Gastrocnemius medialis (tissue), 4 donors: Measurements from ENCODE around the gene ADGRD2. TPM values are rescaled to one million over a fixed set of nuclear protein-coding genes. Genes with fewer than 3 reads are reported as not detected.

ENCODE experiments used
- ATAC-seq, 2 donors: fragments of 150-250 bp; one replicate each; pipeline ENCODE4 v1.9.1; 2016
- DNase-seq, 2 donors: peaks; one replicate each; pipeline ENCODE4 v3.0.0-alpha.2; 2019
- H3K27ac ChIP-seq, 4 donors: fragments of 200-600 bp; sonication (generic); 1 replicate in 1 of 4; 2 replicates in 3 of 4; pipeline ENCODE4 v1.5.1; 2016 to 2018; ENCODE audit warnings: mild to moderate bottlenecking in 2 of 4, moderate library complexity in 1 of 4
- H3K27me3 ChIP-seq, 3 donors: fragments of 200-600 bp; sonication (generic) in 2 of 3; 1 replicate in 1 of 3; 2 replicates in 2 of 3; pipeline versions ENCODE4 v1.5.1 to v1.6.0; 2016 to 2019; ENCODE audit warnings: mild to moderate bottlenecking in 1 of 3, moderate library complexity in 1 of 3
- H3K36me3 ChIP-seq, 2 donors: fragments of 200-600 bp; sonication (generic) in 1 of 2; one replicate each; pipeline ENCODE4 v1.5.1; 2017 to 2018
- H3K4me1 ChIP-seq, 2 donors: fragments of 200-600 bp; sonication (generic) in 1 of 2; one replicate each; pipeline ENCODE4 v1.5.1; 2016 to 2017; ENCODE audit warnings: mild to moderate bottlenecking in 2 of 2
- H3K4me3 ChIP-seq, 4 donors: fragments of 200-600 bp; sonication (generic) in 3 of 4; 1 replicate in 1 of 4; 2 replicates in 3 of 4; pipeline ENCODE4 v1.5.1; 2016 to 2019; ENCODE audit warnings: mild to moderate bottlenecking in 2 of 4
- H3K9me3 ChIP-seq, 3 donors: fragments of 200-600 bp; sonication (generic) in 2 of 3; 1 replicate in 1 of 3; 2 replicates in 2 of 3; pipeline ENCODE4 v1.5.1; 2016 to 2019
- CTCF ChIP-seq, 5 experiments: fragments of 450-650 bp in 3 of 5; fragments of 200-600 bp in 2 of 5; sonication (generic) in 2 of 5; IDR thresholded peaks in 4 of 5; conservative IDR thresholded peaks in 1 of 5; 1 replicate in 4 of 5; 2 replicates in 1 of 5; pipeline ENCODE4 v1.5.1; 2016 to 2019; ENCODE audit warnings: antibody characterized with exemption in 5 of 5, mild to moderate bottlenecking in 3 of 5, moderate library complexity in 3 of 5
- POLR2A ChIP-seq, 2 donors: fragments of 450-650 bp; IDR thresholded peaks; one replicate each; pipeline ENCODE4 v1.6.1; 2017; ENCODE audit warnings: antibody characterized with exemption in 2 of 2, mild to moderate bottlenecking in 2 of 2, moderate library complexity in 2 of 2
- in situ Hi-C, 4 donors: fragments of 200-750 bp; cut with MboI; loops; one replicate each; pipeline versions ENCODE4 v1.15.0 to v1.8.0; 2017; ENCODE audit warnings: low sequenced_read_pairs in 4 of 4
- intact Hi-C: fragments of 100-400 bp; cut with DNase I; formaldehyde crosslinking; loops from one replicate; pipeline ENCODE4 v1.15.1; 2023; ENCODE audit warnings: low total_unique reads
- total RNA-seq, 4 donors: library from RNA; depleted of rRNA; stranded (reverse); fragments of >200 nt; gene quantifications; one replicate each; pipeline versions ENCODE4 v1.1.0 to v1.2.3, GENCODE V29; 2016

The ADGRD2 gene
- total RNA-seq, 4 donors from 2014 or later: not detected

GRCh38 chr9:124452841-124453585, 2.8 kb downstream of the ADGRD2 start:
- ATAC-seq: no peak
- Histone ChIP-seq H3K27ac (no peak overlapping the region), H3K36me3 (no peaks in the 10 kb centered on the region), H3K4me3 (peak overlapping the region in 2 of 4 donors; percentile 6 to 7), H3K9me3 (no peaks in the 10 kb centered on the region), H3K4me1 (peaks cover 0 to 4% of the 10 kb centered on the region in 2 donors), H3K27me3 (peaks cover 34 to 50% (median 44%) of the 10 kb centered on the region in 3 donors)
- TF ChIP-seq CTCF (IDR thresholded peaks at IDR 0.05 in 4 of 5, conservative IDR thresholded peaks at IDR 0.05 in 1 of 5): no peak
- TF ChIP-seq POLR2A (IDR thresholded peaks at IDR 0.05): no peak
- intact Hi-C loops (no loop called here), in situ Hi-C loops (no loop called here)
- DNase-seq: no peak

- in situ Hi-C loops (no loop called here), intact Hi-C loops (no loop called here)
- TF ChIP-seq POLR2A (IDR thresholded peaks at IDR 0.05): no peak
- Histone ChIP-seq H3K4me1 (peaks cover 0 to 4% of the 10 kb centered on the region in 2 donors), H3K27me3 (peaks cover 34 to 50% (median 44%) of the 10 kb centered on the region in 3 donors), H3K4me3 (peak overlapping the region in 2 of 4 donors; percentile 6 to 7), H3K36me3 (no peaks in the 10 kb centered on the region), H3K27ac (no peak overlapping the region), H3K9me3 (no peaks in the 10 kb centered on the region)
- no peak for ATAC-seq
- DNase-seq: no peak
Measured at GRCh38 chr9:124453586-124454191, 3.4 kb downstream of the ADGRD2 start.

GRCh38 chr9:124454296-124454695, 4.0 kb downstream of the ADGRD2 start:
- intact Hi-C loops: no loop called here
- Histone ChIP-seq H3K27me3 (peaks cover 34 to 50% (median 44%) of the 10 kb centered on the region in 3 donors), H3K4me3 (no peak overlapping the region), H3K27ac (no peak overlapping the region), H3K4me1 (peaks cover 0 to 4% of the 10 kb centered on the region in 2 donors), H3K36me3 (no peaks in the 10 kb centered on the region), H3K9me3 (no peaks in the 10 kb centered on the region)
- ATAC-seq (no peak), DNase-seq (no peak)
- in situ Hi-C loops: no loop called here
- no peak for TF ChIP-seq POLR2A (IDR thresholded peaks at IDR 0.05)
- no peak for TF ChIP-seq CTCF (IDR thresholded peaks at IDR 0.05 in 4 of 5, conservative IDR thresholded peaks at IDR 0.05 in 1 of 5)

GRCh38 chr9:124454791-124455443, 4.7 kb downstream of the ADGRD2 start:
- DNase-seq (no peak), ATAC-seq (no peak)
- Histone ChIP-seq H3K36me3 (no peaks in the 10 kb centered on the region), H3K9me3 (no peaks in the 10 kb centered on the region), H3K27ac (no peak overlapping the region), H3K27me3 (peaks cover 29 to 45% (median 39%) of the 10 kb centered on the region in 3 donors), H3K4me3 (no peak overlapping the region), H3K4me1 (peaks cover 0 to 4% of the 10 kb centered on the region in 2 donors)
- intact Hi-C loops (no loop called here), in situ Hi-C loops (no loop called here)
- no peak for TF ChIP-seq CTCF (IDR thresholded peaks at IDR 0.05 in 4 of 5, conservative IDR thresholded peaks at IDR 0.05 in 1 of 5)
- TF ChIP-seq POLR2A (IDR thresholded peaks at IDR 0.05): no peak

GRCh38 chr9:124455820-124456219, 5.6 kb downstream of the ADGRD2 start:
- DNase-seq (no peak), ATAC-seq (no peak)
- in situ Hi-C loops: no loop called here

More at GRCh38 chr9:124455820-124456219, 5.6 kb downstream of the ADGRD2 start:
- no peaks in the 10 kb centered on the region for H3K36me3 ChIP-seq
- no peak overlapping the region for H3K4me3 ChIP-seq
- H3K27ac ChIP-seq: no peak overlapping the region
- peaks cover 0 to 4% of the 10 kb centered on the region in 2 donors for H3K4me1 ChIP-seq
- peaks cover 22 to 35% (median 30%) of the 10 kb centered on the region in 3 donors for H3K27me3 ChIP-seq
- TF ChIP-seq POLR2A (IDR thresholded peaks at IDR 0.05): no peak
- intact Hi-C loops: no loop called here
- no peaks in the 10 kb centered on the region for H3K9me3 ChIP-seq
